GM21576 (cell line): ENCODE results near the gene DICER1.
"Not testable (repeated sequence)": the region's sequence is repeated elsewhere in the genome, so short reads cannot be mapped to it uniquely, and the experiment has no call there.

Experiments
- ATAC-seq: cut with Tn5 transposase; IDR thresholded peaks from one replicate; pipeline ENCODE4 v1.9.1; 2021; ENCODE audit warnings: mild to moderate bottlenecking, moderate library complexity; ENCODE audit not compliant: unreplicated experiment

The DICER1 gene

GRCh38 chr14:95151561-95151960 lies 5.8 kb downstream of the DICER1 start:
- no peak for ATAC-seq

- ATAC-seq, result no peak
These were observed 6.4 kb downstream of the DICER1 start for GRCh38 chr14:95150910-95151309.

DNA sequence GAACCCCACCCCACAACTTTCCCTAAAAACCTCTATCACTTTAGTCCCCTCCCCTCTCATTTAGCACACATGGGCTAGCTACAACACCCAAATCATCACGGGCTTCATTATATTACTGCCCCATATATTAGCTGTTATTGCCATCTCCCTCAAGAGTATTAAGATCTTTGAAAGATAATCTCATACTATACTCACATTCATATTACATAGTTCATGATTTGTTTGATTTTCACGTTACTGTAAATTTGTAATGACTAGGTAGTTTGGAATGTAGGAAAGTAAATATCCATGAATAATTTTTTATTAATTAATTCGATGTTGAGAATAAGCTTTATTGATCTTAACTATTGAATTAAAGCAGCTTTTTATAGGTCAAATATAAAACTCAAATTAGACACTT lies 7.9 kb downstream of the DICER1 start:
- ATAC-seq, result no peak

- ATAC-seq, result no peak
These were observed 9.7 kb downstream of the DICER1 start for GRCh38 chr14:95147597-95147996.

DNA sequence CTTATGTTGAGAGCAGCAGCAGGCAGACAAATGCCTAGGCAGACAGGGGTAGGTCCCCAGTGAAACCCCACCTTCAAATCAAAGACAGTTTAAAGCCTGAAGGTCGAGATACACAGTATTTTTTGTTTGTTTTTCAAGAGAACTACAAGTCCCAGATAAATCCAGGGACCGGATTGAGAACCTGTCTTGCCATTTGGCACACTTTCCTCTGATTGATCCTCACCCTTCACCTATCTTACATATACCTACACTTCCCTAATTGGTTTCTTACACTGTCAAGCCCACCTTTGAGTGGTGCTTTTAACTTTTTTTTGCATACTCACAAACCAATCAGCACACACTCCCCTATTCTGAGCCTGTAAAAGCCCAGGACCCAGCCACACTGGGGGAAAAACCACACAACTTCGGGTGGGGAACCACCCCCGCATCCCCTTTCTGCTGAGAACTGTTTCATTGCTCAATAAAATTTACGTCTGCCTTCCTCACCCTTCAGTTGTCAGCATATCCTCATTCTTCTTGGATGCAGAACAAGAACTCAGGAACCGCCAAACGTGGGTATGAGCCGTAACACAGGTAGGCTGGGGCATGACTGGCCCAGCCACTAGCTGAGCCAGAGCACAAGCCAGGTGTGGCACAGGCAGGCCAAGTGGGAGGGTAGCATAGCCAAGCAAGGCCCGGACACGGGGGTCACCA lies 11.1 kb downstream of the DICER1 start:
- no peak for ATAC-seq

DNA sequence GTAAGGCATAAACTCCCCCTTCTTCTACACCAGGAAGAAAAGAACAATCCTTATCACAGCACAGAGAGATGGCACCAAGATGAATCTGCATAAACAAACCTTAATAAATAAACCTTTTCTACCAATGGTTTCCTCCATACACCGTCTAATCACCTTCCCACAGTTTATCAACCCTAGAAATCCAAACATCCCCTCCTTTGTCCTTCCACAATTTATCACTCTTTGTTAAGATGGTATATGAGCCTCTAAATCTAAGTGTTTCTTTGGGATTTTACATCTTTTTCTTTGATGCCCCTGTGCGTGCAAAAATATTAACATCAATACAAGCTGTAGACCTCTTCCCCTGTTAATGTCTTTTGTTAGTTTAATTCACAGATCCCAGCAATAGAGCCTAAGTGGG lies 12.5 kb downstream of the DICER1 start:
- ATAC-seq, result no peak

- no peak for ATAC-seq
These were observed 13.3 kb downstream of the DICER1 start for GRCh38 chr14:95143808-95144620.

- ATAC-seq, result no peak
These were observed 15.1 kb downstream of the DICER1 start for GRCh38 chr14:95142208-95142607.

DNA sequence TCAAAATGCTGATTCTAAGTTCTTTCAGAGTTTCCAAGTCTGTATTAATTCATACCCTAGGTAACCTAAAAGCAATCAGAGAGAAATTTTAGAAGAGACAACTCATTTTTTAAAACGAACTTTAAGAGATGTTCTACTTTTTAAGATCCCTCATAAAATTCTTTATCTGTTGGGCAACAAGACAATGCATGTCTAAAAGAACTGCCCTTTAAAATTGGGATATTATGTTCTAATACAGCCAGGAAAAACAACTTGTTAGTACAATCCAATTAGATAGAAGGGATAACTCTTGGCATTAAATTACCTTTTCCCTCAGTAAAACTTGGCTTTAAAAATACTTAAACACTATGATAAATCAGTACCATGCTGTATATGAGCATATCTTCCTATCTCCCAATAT lies 15.6 kb downstream of the DICER1 start:
- no peak for ATAC-seq

DNA sequence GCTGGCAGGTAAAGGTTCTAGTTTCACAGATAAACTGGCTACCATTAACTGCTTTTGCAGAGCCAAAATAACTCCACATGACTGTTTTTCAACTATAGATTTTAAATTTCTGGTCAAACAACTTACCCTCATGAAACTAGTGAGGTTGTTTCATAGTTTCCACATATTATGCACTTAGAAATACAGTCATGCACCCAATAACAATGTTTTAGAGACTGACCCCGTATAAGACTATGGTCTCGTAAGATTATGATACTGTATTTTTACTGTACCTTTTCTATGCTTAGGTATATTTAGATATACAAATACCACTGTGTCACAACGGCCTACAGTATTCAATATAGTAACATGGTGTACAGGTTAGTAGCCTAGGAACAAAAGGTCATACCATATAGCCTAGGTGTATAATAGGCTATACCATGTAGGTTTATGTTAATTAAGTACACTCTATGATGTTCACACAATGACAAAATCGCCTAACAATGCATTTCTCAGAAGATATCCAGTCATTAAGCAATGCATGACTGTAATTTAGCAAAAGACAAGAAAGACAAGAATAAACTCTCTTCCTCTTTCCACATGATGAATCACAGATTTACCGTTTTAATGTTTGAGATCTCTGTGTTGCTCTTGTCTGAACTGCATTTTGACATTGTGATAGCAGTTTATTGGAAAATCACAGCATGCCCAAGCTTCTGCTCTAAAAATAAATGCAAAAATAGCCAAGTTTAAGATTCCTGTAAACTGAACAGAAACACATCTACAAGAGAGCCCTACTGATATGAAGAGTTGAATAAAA lies 17.1 kb downstream of the DICER1 start:
- no peak for ATAC-seq

GRCh38 chr14:95138876-95139275 lies 18.5 kb downstream of the DICER1 start:
- no peak for ATAC-seq

GRCh38 chr14:95138455-95138854 lies 18.9 kb downstream of the DICER1 start:
- not testable (repeated sequence) for ATAC-seq

GRCh38 chr14:95137804-95138167 lies 19.5 kb downstream of the DICER1 start:
- ATAC-seq, result no peak

DNA sequence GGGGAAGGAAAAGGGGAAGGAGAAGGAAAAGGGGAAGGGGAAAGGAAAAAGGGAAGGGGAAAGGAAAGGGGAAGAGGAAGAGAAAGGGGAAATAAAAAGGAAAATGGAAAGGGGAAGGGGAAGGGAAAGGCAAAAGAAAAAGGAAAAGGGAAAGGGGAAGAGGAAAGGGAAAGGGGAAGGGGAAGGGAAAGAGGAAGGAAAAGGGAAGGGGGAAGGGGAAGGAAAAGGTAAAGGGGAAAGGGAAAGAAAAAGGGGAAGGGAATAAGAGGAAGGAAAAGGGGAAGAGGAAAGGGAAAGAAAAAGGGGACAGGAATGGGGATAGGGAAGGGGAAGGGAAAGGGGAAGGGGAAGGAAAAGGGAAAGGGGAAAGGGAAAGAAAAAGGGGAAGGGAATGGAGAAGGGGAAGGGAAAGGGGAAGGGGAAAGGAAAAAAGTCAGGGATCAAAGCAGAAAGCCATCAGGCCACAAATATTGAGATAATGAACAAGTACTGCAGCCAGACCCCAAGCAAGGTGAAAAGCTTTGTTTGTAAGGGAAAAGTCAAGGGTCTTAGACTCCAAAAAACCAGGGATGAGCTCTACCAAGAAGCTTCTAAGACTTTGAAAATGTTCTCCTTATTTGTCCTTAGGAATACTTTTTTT lies 20.0 kb downstream of the DICER1 start:
- no peak for ATAC-seq

- no peak for ATAC-seq
These were observed 20.7 kb downstream of the DICER1 start for GRCh38 chr14:95136631-95137030.

DNA sequence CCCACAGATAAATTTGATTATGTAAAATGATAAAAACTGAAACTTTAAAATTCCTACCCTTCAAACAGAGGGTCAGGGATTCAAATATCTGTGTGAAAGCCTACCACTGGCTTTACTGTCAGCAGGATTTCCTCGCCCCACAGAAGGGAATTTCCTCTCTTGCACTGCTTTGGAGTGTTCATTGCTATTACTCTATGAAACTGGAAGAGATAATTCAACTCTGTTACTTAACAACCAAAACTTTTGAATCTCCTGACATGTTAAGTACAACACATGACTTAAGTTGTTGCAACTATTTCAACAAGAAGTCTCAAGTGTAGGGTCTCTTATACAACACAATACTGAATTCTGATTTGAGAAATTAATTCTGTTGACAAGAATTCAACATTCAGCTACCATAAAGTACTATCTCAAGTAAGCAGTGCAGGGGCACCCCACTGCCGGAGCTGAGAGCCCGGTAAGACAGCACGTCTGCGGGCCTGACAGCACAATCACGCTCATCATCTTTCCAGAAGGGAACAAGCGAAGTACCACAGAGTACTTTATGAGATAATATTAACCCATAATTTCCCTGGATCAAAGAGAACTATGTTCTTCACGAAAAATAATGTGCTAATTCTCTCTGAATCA lies 22.9 kb downstream of the DICER1 start:
- no peak for ATAC-seq

DNA sequence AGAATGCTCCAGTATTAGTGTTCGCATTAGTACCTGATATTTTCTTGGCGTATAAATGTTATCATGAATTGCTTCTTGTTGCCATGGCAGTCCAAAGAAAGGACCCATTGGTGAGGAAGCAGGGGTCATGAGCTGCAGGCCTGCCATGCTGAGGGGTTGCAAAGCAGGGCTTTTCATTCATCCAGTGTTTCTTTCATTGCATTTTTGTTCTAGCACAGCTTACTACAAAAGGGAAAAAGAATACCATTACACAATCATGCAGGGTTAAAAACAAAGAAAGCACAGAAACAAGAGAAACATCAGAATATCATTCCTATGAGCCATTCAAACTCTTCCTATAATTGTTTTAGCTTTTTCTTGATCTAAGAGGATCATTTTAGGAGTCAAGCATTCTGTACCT lies 24.0 kb downstream of the DICER1 start:
- no peak for ATAC-seq

GRCh38 chr14:95132760-95133159 lies 24.6 kb downstream of the DICER1 start:
- ATAC-seq, result no peak

GRCh38 chr14:95130549-95130948 lies 26.8 kb downstream of the DICER1 start:
- ATAC-seq, result no peak

GRCh38 chr14:95128140-95128539 lies 29.2 kb downstream of the DICER1 start:
- no peak for ATAC-seq

DNA sequence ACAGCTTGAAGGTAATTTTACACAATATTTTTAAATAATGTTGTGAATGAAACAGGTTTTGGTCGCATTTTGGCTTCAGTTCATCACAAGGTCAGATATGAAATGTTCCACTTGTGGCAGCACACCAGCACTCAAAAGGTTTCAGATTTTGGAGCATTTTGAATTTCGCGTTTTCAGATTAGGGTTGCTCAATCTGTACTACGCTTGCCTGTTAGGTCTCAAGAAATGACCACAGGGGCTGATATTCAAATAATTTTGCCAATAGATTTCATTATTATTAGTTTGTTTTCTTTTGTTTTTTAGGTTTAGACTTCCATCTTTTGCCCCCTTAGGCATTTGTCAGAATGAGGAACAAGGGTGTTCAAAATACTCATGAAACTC lies 29.8 kb downstream of the DICER1 start:
- ATAC-seq, result no peak
